GM12878 (cell line): ENCODE data around the gene LILRB2. TPM values are rescaled to one million over a fixed set of nuclear protein-coding genes. Genes with fewer than 3 reads are reported as not detected.
A peak's percentile ranks its signal among the peaks of the same experiment; 100 is the strongest.

Source experiments
- ATAC-seq: fragments of 200-7000 bp; cut with Tn5 transposase; 3 replicates; pipeline ENCODE4 v1.9.1; 2020; ENCODE audit warnings: mild to moderate bottlenecking, moderate library complexity
- BruUV-seq: library from RNA; stranded (reverse); fragments of 400-500 nt; replicated peaks from 2 replicates; lab custom pipeline; 2021; lab: Mats Ljungman, UMichigan
- CTCF ChIA-PET: fragments of 300-600 bp; sonication (Branson Sonifier 250); formaldehyde crosslinking; extraction: SDS; loops from one replicate; lab custom pipeline; 2021; ENCODE audit warnings: inconsistent platforms; lab: Yijun Ruan, JAX
- POLR2A ChIA-PET: fragments of 350-600 bp; formaldehyde crosslinking; extraction: SDS; loops from one replicate; lab custom pipeline; 2021; ENCODE audit warnings: inconsistent platforms; lab: Charles Lee
- RAD21 ChIA-PET: fragments of 300-600 bp; sonication (Branson Sonifier 250); formaldehyde crosslinking; loops from one replicate; lab custom pipeline; 2023; ENCODE audit warnings: antibody characterized with exemption; ENCODE audit not compliant: unreplicated experiment; lab: Charles Lee
- SMC1A ChIA-PET: fragments of 300-600 bp; sonication (Branson Sonifier 250); formaldehyde crosslinking; loops from one replicate; lab custom pipeline; 2023; ENCODE audit not compliant: unreplicated experiment, uncharacterized antibody; lab: Charles Lee
- DNase-seq: peaks from one replicate; pipeline ENCODE4 v3.0.0-alpha.2; 2011; ENCODE audit warnings: low read depth, low spot score
- FAIRE-seq: peaks from 3 replicates; lab custom pipeline; 2011; peaks lifted over from hg19 to GRCh38; lab: Jason Lieb, UNC
- H2AFZ ChIP-seq: 2 replicates; pipeline ENCODE4 v1.6.0; 2011; ENCODE audit warnings: low read depth, low read length, control low read depth; ENCODE audit not compliant: control insufficient read depth
- H3K27ac ChIP-seq: 2 replicates; pipeline ENCODE4 v1.5.1; 2011; ENCODE audit warnings: control low read depth; ENCODE audit not compliant: control insufficient read depth, insufficient read depth
- H3K27me3 ChIP-seq, 2 experiments: replicated peaks in 1 of 2; 2 replicates each; pipeline versions ENCODE4 v1.6.0 to v1.6.1; 2011; ENCODE audit warnings: low read length in 1 of 2; ENCODE audit not compliant: control insufficient read depth in 2 of 2, insufficient read depth in 2 of 2
- H3K36me3 ChIP-seq, 2 experiments: 2 replicates each; pipeline ENCODE4 v1.5.1; 2011; ENCODE audit warnings: low read length in 1 of 2; ENCODE audit not compliant: control insufficient read depth in 2 of 2, insufficient read depth in 2 of 2
- H3K4me1 ChIP-seq: 2 replicates; pipeline ENCODE4 v1.6.1; 2011; ENCODE audit warnings: mild to moderate bottlenecking, low read length, moderate library complexity, mixed read lengths; ENCODE audit not compliant: control insufficient read depth, insufficient read depth
- H3K4me2 ChIP-seq: 2 replicates; pipeline ENCODE4 v1.6.0; 2011; ENCODE audit warnings: control low read depth; ENCODE audit not compliant: control insufficient read depth, insufficient read depth
- H3K4me3 ChIP-seq: fragments of 200-600 bp; sonication (generic); 2 replicates; pipeline ENCODE4 v1.5.1; 2016
- H3K79me2 ChIP-seq: 2 replicates; pipeline ENCODE4 v1.6.0; 2011; ENCODE audit warnings: low read length; ENCODE audit not compliant: control insufficient read depth, insufficient read depth
- H3K9ac ChIP-seq: 2 replicates; pipeline ENCODE4 v1.8.0; 2011; ENCODE audit warnings: low read length, control low read depth, mixed read lengths; ENCODE audit not compliant: control insufficient read depth, insufficient read depth
- H3K9me3 ChIP-seq: replicated peaks from 3 replicates; pipeline ENCODE4 v1.5.1; 2011; ENCODE audit warnings: mild to moderate bottlenecking, low read length; ENCODE audit not compliant: control insufficient read depth, insufficient read depth
- H4K20me1 ChIP-seq: 2 replicates; pipeline ENCODE4 v1.6.0; 2011; ENCODE audit not compliant: control insufficient read depth, insufficient read depth
- ATF7 ChIP-seq: fragments of 450-650 bp; IDR thresholded peaks from 2 replicates; pipeline ENCODE4 v1.6.1; 2016; ENCODE audit warnings: low read depth, mild to moderate bottlenecking
- BACH1 ChIP-seq: fragments of 450-650 bp; IDR thresholded peaks from 2 replicates; pipeline ENCODE4 v1.6.1; 2017; ENCODE audit warnings: mild to moderate bottlenecking, borderline replicate concordance
- CBX3 ChIP-seq: fragments of 200-600 bp; sonication (generic); IDR thresholded peaks from 2 replicates; pipeline ENCODE4 v1.6.1; 2016; ENCODE audit warnings: low read depth, borderline replicate concordance
- CREB1 ChIP-seq: IDR thresholded peaks from 2 replicates; pipeline ENCODE4 v1.6.1; 2012; ENCODE audit warnings: low read depth, mild to moderate bottlenecking, inconsistent platforms
- E2F8 ChIP-seq: fragments of 450-650 bp; IDR thresholded peaks from 2 replicates; pipeline ENCODE4 v1.6.1; 2018; ENCODE audit warnings: mild to moderate bottlenecking, low read depth, moderate library complexity; ENCODE audit not compliant: partially characterized antibody
- EED ChIP-seq: sonication (generic); IDR thresholded peaks from 2 replicates; pipeline ENCODE4 v1.6.1; 2016; ENCODE audit warnings: antibody characterized with exemption, low read depth
- ETV6 ChIP-seq, 2 experiments: fragments of 450-650 bp in 1 of 2; IDR thresholded peaks in 1 of 2; conservative IDR thresholded peaks in 1 of 2; 2 replicates each; pipeline ENCODE4 v1.6.1; 2014; ENCODE audit warnings: antibody characterized with exemption in 1 of 2, borderline replicate concordance in 1 of 2, low read depth in 1 of 2, mild to moderate bottlenecking in 1 of 2, moderate library complexity in 1 of 2
- IKZF1 ChIP-seq: fragments of 450-650 bp; conservative IDR thresholded peaks from 2 replicates; pipeline ENCODE4 v1.6.1; 2017; ENCODE audit warnings: antibody characterized with exemption, mild to moderate bottlenecking
- MEF2A ChIP-seq: IDR thresholded peaks from 2 replicates; pipeline ENCODE4 v1.6.1; 2011; ENCODE audit warnings: low read depth, mild to moderate bottlenecking, low read length, moderate library complexity; ENCODE audit not compliant: insufficient read depth
- MXI1 ChIP-seq: fragments of 150-350 bp; IDR thresholded peaks from 2 replicates; pipeline ENCODE4 v1.6.1; 2011; ENCODE audit warnings: low read depth, mild to moderate bottlenecking, inconsistent platforms, low read length, improper control_type of control experiment
- NFYB ChIP-seq: IDR thresholded peaks from 2 replicates; pipeline ENCODE4 v1.6.1; 2011; ENCODE audit warnings: low read depth, mild to moderate bottlenecking, low read length, improper control_type of control experiment, moderate library complexity; ENCODE audit not compliant: insufficient read depth
- PAX5 ChIP-seq: IDR thresholded peaks from 2 replicates; pipeline ENCODE4 v1.6.1; 2011; ENCODE audit warnings: low read depth, low read length, borderline replicate concordance
- PKNOX1 ChIP-seq: fragments of 450-650 bp; IDR thresholded peaks from 2 replicates; pipeline ENCODE4 v1.6.1; 2016; ENCODE audit warnings: mild to moderate bottlenecking
- RB1 ChIP-seq: fragments of 450-650 bp; formaldehyde crosslinking; IDR thresholded peaks from 2 replicates; pipeline ENCODE4 v1.6.1; 2017; ENCODE audit warnings: mild to moderate bottlenecking, borderline replicate concordance
- RUNX3 ChIP-seq: IDR thresholded peaks from 2 replicates; pipeline ENCODE4 v1.6.1; 2012; ENCODE audit warnings: low read length, inconsistent platforms
- SPI1 ChIP-seq: IDR thresholded peaks from 2 replicates; pipeline ENCODE4 v1.6.1; 2011; ENCODE audit warnings: low read depth, mild to moderate bottlenecking, low read length, moderate library complexity, borderline replicate concordance; ENCODE audit not compliant: insufficient read depth
- STAT3 ChIP-seq: IDR thresholded peaks from 2 replicates; pipeline ENCODE4 v1.6.1; 2011; ENCODE audit warnings: low read depth, low read length, improper control_type of control experiment
- TCF12 ChIP-seq: IDR thresholded peaks from 2 replicates; pipeline ENCODE4 v1.6.1; 2011; ENCODE audit warnings: low read depth, mild to moderate bottlenecking, low read length
- ZNF217 ChIP-seq: fragments of 450-650 bp; IDR thresholded peaks from 2 replicates; pipeline ENCODE4 v1.6.1; 2017; ENCODE audit warnings: antibody characterized with exemption, mild to moderate bottlenecking
- WGBS: methylation state at CpG from one replicate; pipeline ENCODE4 v1.1.6; 2016; ENCODE audit warnings: low lambda C conversion rate; ENCODE audit not compliant: insufficient replicate concordance, insufficient coverage; ENCODE audit errors: missing lambda C conversion rate; 5-methylcytosine and 5-hydroxymethylcytosine counted together
- in situ Hi-C: fragments of 300-500 bp; cut with MboI; formaldehyde crosslinking; loops from 9 replicates; pipeline ENCODE4 v1.14.3; 2018; ENCODE audit warnings: mixed read lengths
- intact Hi-C: fragments of 100-400 bp; cut with micrococcal nuclease; formaldehyde crosslinking; loops from one replicate; pipeline ENCODE4 v1.14.2; 2022; ENCODE audit not compliant: unreplicated experiment
- polyA plus RNA-seq, 11 experiments: library from polyadenylated mRNA; depleted of rRNA in 4 of 11; unstranded in 6 of 11; stranded (reverse) in 5 of 11; fragments of >200 nt; fragmentation: Nextera tagmentation in 4 of 11; fragmentation: Illumina TruSeq in 1 of 11; extraction: Ambion mirVana in 4 of 11; extraction: Trizol in 1 of 11; gene quantifications; 1 replicate in 1 of 11; 2 replicates in 10 of 11; pipeline versions ENCODE4 v1.2.1 to v1.2.3, GENCODE V29; 2011 to 2016; ENCODE audit warnings: inconsistent platforms in 2 of 11, missing spikeins in 2 of 11, low read depth in 1 of 11
- total RNA-seq, 4 experiments: library from RNA; depleted of rRNA in 3 of 4; stranded (reverse); fragments of >200 nt in 3 of 4; fragmentation: Illumina TruSeq in 1 of 4; extraction: Trizol in 1 of 4; gene quantifications; 2 replicates each; pipeline versions ENCODE4 v1.2.1 to v1.2.3, GENCODE V29; 2013 to 2021

LILRB2 gene
- total and polyA plus RNA-seq, 10 of the 15 experiments (the other 5 are each of a cell fraction or from before 2014, with no cell fraction given) = 0.08 to 0.18 (median 0.15) TPM; not detected in 4

DNA sequence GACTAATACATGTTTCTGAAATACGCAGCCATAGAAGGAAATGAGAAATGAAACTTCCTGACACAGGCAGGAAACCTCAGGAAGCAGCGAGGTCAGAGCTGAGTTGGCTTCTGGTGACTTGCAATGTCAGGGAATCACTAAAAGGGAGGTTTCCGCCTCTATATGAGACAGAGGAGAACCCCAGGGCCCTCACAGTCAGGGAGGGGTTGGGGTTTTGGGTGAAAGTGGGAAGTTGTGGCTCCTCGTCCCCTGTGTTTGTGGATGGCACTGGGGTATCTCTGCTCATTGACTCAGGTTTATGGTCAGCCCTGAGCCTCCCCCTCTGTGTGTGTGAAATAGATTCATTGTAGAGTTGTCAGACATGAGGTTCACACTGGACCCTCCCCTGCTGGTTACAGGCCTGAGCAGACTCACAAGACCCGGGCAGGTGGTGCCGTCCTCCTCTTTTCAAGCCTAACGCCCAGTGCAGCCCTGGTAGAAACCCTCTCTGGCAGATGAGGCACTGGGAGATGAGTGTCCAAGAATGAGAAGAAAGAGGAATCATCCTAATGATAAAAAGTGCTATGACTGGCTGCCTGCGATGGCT, 32.8 kb downstream of the LILRB2 start:
- DNase-seq (no peak), FAIRE-seq (no peak), ATAC-seq (peak; percentile 25)
- Histone ChIP-seq H3K9ac (no peak overlapping the region), H3K27ac (no peak overlapping the region), H3K4me2 (no peak overlapping the region), H2AFZ (no peak overlapping the region), H3K9me3 (no peaks in the 10 kb centered on the region), H3K27me3 (peaks cover 0 to 2% of the 10 kb centered on the region in 2 experiments; a peak in 1 of 4 replicates), H3K4me1 (no peaks in the 10 kb centered on the region; the same call in 1 of the 2 replicates), H4K20me1 (no peaks in the 10 kb centered on the region), H3K36me3 (no peaks in the 10 kb centered on the region), H3K4me3 (no peak overlapping the region), H3K79me2 (no peaks in the 10 kb centered on the region)
- TF ChIP-seq BACH1 (no peak), STAT3 (no peak), ATF7 (no peak), RUNX3 (0 out of 2 replicates have a peak, but pooled peaks have one; percentile 12), PKNOX1 (no peak), IKZF1 (0 out of 2 replicates have a peak, but pooled peaks have one; percentile 38), CREB1 (no peak), MXI1 (no peak), ZNF217 (no peak), NFYB (no peak), ETV6 (conservative IDR thresholded peaks at IDR 0.05 in 1 of 2, IDR thresholded peaks at IDR 0.05 in 1 of 2; ENCODE audit: borderline replicate concordance in 1 of 2, low read depth in 1 of 2) (peak in 1 of 2 experiments; percentile 89; a peak in 2 of 4 replicates), SPI1 (peak; percentile 25; the same call in 1 of the 2 replicates), TCF12 (no peak), EED (peak; percentile 54; the same call in 1 of the 2 replicates), PAX5 (no peak), CBX3 (no peak), MEF2A (no peak), E2F8 (no peak), RB1 (no peak)
- in situ Hi-C loops = no loop called here
- CTCF ChIA-PET = no interaction called here
- intact Hi-C loops = no loop called here
- no TSS peak for BruUV-seq
- 38% methylated on average over 8 of the region's 8 CpGs for WGBS
- POLR2A ChIA-PET = no interaction called here
- SMC1A ChIA-PET = no interaction called here
- RAD21 ChIA-PET = no interaction called here
